GM18526 (cell line): ENCODE results near the gene RBM48.

Source experiments
- POLR2A ChIP-seq: IDR thresholded peaks from 3 replicates; pipeline ENCODE4 v1.6.1; 2011; ENCODE audit not compliant: insufficient read length; ENCODE audit errors: extremely low read depth

The RBM48 gene

DNA sequence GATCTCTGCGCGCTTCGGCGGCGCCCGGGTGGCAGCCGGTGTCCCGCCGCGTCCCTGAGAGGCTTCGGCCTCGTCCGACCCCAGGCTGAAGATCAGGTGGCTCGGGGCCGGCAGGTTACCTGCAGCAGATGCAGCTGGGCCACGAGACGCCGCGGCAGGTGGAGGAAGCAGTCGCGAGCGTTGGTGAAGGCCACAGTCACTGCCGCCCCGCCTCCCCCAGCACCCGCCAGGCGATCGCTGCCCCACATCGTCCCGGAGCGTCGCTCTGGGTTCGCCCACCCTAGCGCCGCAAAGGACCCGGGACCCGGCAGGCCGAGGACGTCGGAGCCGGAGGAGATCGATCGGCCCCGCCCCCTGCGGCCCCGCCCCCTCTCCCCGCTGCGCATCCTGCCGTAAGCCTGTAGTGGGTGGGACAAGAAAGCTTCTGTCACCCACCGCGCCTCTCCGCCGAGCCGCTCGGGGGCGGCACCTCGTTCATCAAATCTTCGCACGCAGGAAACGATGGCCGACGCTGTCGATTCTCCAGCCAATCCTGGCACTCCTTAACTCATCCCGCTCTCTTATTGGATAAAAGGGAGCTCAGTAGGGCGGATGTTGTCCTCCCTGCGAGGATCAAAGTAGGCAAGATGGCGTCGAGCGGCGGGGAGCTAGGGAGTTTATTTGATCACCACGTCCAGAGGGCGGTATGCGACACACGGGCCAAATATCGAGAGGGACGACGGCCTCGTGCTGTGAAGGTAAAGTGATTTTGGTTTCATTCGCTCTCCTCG is at the start of gene RBM48, which contains the start of gene PEX1:
Gene RBM48, plus strand, starts transcription at position 608 of the 770 bp plus-strand sequence. Its CDS starts 19 bp downstream, at position 627.
Gene PEX1, minus strand, starts transcription at position 333 of the 770 bp plus-strand sequence. Its CDS starts 85 bp downstream, at position 248.
- peak; percentile 52 for TF ChIP-seq POLR2A

GRCh38 chr7:92485267-92485892 is 43.2 kb upstream of the RBM48 start:
- TF ChIP-seq POLR2A = no peak

- no peak for TF ChIP-seq POLR2A
These were observed 42.6 kb upstream of the RBM48 start for GRCh38 chr7:92485974-92486373.

DNA sequence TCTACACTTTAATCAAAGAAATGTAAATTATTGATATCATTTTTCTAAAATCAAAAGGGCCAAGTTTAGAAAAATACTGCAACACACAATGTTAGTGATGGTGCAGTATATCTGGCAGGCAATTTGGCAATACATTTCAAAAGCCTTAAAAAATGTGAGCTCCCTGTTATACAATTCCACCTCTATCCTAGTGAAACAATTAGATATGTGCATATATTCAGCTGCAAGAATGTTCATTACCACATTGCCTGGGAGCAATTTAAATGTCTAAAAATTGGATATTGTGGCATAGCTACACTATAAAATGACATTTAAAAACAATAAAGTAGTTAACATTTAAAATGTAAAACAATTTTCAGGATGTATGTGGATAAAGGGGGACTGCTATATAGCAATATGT is 40.8 kb upstream of the RBM48 start:
- TF ChIP-seq POLR2A = no peak

- no peak for TF ChIP-seq POLR2A
These were observed 39.0 kb upstream of the RBM48 start for GRCh38 chr7:92489634-92490033.

DNA sequence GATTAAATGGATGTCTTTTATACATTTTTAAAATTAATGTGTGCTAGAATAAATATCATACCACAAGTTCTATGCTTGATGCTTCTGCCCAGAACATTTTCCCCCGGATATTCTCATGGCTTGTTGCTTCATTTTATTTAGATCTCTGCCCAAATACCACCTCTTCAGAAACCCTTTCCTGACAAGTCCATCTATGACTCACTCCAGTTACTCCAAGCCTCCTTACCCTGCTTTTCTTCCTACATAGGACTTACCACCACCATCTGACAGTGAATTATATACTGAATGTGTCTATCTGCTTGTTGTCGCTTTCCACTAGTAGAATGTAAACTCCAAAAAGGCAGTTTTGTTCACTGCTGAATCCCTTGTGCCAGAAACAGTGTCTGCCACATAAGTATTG is 31.7 kb upstream of the RBM48 start:
- no peak for TF ChIP-seq POLR2A

DNA sequence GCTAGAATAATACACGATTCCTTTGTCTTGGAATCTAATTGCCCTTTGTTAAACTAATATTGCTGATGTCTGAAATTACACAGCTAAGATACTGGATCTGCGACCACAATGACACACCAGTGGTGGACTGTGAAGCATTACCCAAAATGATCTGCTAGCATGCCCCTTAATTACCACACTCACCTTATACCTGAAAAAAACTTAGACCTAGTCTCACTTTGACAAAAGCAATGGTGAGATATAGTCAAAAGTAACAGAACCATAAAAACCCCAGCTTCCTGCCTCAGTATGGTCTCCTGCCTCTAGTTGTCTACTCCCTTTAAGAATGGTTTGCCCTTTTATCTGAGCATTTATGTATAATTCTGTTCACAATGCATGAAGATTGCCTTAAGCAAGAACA is 30.0 kb upstream of the RBM48 start:
- no peak for TF ChIP-seq POLR2A

- TF ChIP-seq POLR2A = no peak
These were observed 24.8 kb upstream of the RBM48 start for GRCh38 chr7:92503767-92504166.

DNA sequence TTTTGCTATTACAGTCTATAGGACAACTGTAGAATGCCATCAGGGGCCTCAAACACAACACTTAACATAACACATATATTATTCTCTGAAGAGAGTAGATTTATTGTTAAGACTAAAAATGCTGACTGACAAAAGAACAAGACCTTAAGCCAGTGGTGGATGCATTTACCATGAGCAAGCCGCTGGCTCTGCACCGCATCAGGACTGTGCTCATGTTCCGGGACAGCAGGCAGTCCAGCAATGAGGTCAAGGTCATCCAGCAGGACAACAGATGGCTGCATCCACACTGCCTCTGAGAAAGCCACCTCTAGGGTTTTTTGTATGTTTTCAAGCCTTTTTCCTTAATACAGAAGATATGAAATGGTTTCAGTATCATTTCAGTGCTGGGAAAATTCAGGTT is 24.0 kb upstream of the RBM48 start:
- TF ChIP-seq POLR2A = no peak

- no peak for TF ChIP-seq POLR2A
These were observed 22.2 kb upstream of the RBM48 start for GRCh38 chr7:92506363-92506762.

DNA sequence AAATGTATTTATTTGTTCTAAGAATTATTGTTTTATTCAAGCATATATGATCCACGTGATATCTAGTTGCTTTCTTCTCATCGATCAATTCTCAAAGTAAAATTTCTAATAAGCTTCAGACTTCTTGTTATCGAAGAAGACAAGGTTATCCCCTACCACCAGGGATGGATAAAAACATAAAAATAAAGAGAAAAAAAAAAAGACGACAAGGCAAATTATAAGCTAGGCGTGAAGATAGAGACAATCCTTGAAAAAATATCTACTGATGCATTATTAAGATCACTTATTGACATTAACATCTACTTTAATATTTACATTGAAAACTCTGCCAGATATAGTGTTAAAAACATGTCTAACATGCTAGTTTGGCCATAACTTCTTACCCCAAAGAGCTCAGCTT is 19.6 kb upstream of the RBM48 start:
- no peak for TF ChIP-seq POLR2A

GRCh38 chr7:92513167-92513902 is 15.3 kb upstream of the RBM48 start:
- TF ChIP-seq POLR2A = no peak

DNA sequence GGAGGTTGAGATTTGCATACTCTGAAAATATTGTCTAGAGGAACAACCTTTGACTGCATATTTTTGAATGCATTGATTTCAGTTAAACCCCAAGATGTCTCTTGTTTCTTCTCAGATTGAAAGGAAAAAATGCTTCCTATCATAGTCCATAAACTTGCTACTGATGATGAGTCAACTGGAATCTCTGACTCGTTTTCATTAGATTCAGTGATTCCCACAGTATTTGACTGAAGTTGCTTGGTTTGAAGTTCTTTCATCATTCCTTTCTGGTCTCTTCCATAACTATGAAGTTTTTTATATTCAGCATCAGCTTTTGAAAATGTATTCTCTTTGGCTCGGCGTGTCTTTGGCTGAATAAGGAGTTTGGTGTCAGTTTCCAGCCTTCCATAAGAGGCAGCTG is 11.0 kb upstream of the RBM48 start:
- TF ChIP-seq POLR2A = no peak

DNA sequence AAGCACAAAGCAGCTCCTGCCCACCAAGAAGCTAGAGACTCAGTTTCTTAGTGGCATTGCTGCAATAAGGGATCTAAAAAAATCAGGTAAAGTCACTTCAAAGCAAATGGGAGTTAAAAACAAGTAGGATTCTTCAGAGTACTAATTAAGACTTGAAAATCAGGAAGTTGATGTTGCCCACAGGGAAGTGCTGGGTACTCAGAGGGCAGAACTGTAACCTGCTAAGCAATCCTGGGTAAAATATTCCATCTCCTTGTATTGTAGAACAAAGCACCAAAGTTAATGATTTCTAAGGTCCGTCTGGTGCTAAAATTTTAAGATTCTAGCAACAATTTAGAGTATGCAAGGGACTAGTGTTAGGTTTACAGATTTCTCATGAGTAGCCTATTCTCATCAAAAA is 8.6 kb upstream of the RBM48 start:
- TF ChIP-seq POLR2A = no peak

DNA sequence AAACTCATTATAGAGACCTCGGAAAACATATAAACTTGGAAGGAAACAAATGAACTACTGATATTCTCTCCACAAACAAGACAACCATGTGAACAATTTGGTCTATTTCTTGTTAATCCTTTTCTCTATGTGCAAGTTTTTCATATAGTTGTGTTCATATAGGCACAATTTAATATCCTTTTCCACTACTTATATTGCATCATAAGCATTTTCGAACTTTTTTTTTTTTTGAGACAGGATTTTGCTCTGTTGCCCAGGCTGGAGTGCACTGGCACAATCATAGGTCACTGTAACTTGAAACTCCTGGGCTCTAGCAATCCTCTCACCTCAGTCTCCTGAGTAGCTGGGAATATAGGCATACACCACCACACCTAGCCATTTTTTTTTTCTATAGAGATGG is 5.5 kb upstream of the RBM48 start:
- TF ChIP-seq POLR2A = no peak
